ENCODE results near the gene HERC3. TPM values are rescaled to one million over a fixed set of nuclear protein-coding genes. Genes with fewer than 3 reads are reported as not detected.

Gene HERC3
- total and polyA plus RNA-seq, 10 of the 15 experiments (the other 5 are each of a cell fraction or from before 2014, with no cell fraction given): 0.52 to 18.2 (median 2.8) TPM

- TF ChIP-seq FOXM1 (IDR thresholded peaks at IDR 0.05; ENCODE audit: low read depth, low read length) (no peak), KLF5 (IDR thresholded peaks at IDR 0.05; ENCODE audit: partially characterized antibody) (no peak), EZH2 (IDR thresholded peaks at IDR 0.05; ENCODE audit: borderline replicate concordance, control insufficient read depth, low read depth, low read length) (no peak), NBN (IDR thresholded peaks at IDR 0.05) (no peak), BACH1 (IDR thresholded peaks at IDR 0.05; ENCODE audit: borderline replicate concordance) (no peak), NR2F1 (conservative IDR thresholded peaks at IDR 0.05) (no peak), E2F4 (IDR thresholded peaks at IDR 0.05; ENCODE audit: low read depth, low read length) (no peak), PBX3 (IDR thresholded peaks at IDR 0.05; ENCODE audit: insufficient replicate concordance, low read depth, low read length) (no peak), ZBTB33 (IDR thresholded peaks at IDR 0.05) (no peak), ESRRA (IDR thresholded peaks at IDR 0.05; ENCODE audit: low read length) (no peak)
- no TSS peak for BruUV-seq (replicated peaks)
- intact Hi-C loops (cut with micrococcal nuclease; ENCODE audit: unreplicated experiment) (no loop called here), in situ Hi-C loops (cut with MboI) (no loop called here)
- H3K9ac ChIP-seq (ENCODE audit: control insufficient read depth, insufficient read depth, low read length): no peak overlapping the region
- no peaks in the 10 kb centered on the region for H3K36me3 ChIP-seq (ENCODE audit: control insufficient read depth in 2 of 2, insufficient read depth in 2 of 2, low read length in 1 of 2)
- DNase-seq (ENCODE audit: low read depth, low spot score): no peak
- H4K20me1 ChIP-seq (ENCODE audit: control insufficient read depth, insufficient read depth): no peaks in the 10 kb centered on the region
- no peak overlapping the region for H3K27ac ChIP-seq (ENCODE audit: control insufficient read depth, insufficient read depth)
- no peak overlapping the region for H3K4me2 ChIP-seq (ENCODE audit: control insufficient read depth, insufficient read depth)
- no peaks in the 10 kb centered on the region for H3K9me3 ChIP-seq (replicated peaks; ENCODE audit: control insufficient read depth, insufficient read depth, low read length)
- no peak for FAIRE-seq
- no peak overlapping the region for H3K4me3 ChIP-seq
- ATAC-seq: no peak
- H3K27me3 ChIP-seq (replicated peaks in 1 of 2; ENCODE audit: control insufficient read depth in 2 of 2, insufficient read depth in 2 of 2, low read length in 1 of 2): no peaks in the 10 kb centered on the region; a peak in 2 of 4 replicates
- no peaks in the 10 kb centered on the region for H3K79me2 ChIP-seq (ENCODE audit: control insufficient read depth, insufficient read depth, low read length)
- ChIA-PET SMC1A (ENCODE audit: uncharacterized antibody, unreplicated experiment) (interaction anchor here (1.2 to 2.1 kb wide), 6 partner anchors 10 to 64 kb away, joined by 3 to 6 read pairs (median 4); no protein-coding TSS in a partner anchor), POLR2A (no interaction called here), CTCF (interaction anchor here (1.3 kb wide), 1 partner anchor 231 kb away, joined by 4 read pairs; no protein-coding TSS in a partner anchor), RAD21 (ENCODE audit: unreplicated experiment) (no interaction called here)
- H2AFZ ChIP-seq (ENCODE audit: control insufficient read depth, low read depth, low read length): no peak overlapping the region
- H3K4me1 ChIP-seq (ENCODE audit: control insufficient read depth, insufficient read depth, low read length): no peaks in the 10 kb centered on the region
Observed at GRCh38 chr4:88757067-88757466, 164.8 kb downstream of the HERC3 start.
